Calu3 (cell line): ENCODE results near the gene SPEM3. TPM values are rescaled to one million over a fixed set of nuclear protein-coding genes. Genes with fewer than 3 reads are reported as not detected.

Experiments used
- BruUV-seq: library from RNA; stranded (reverse); fragments of 400-500 nt; replicated peaks from 2 replicates; lab custom pipeline; 2021; lab: Mats Ljungman, UMichigan
- CTCF ChIA-PET: fragments of 300-600 bp; sonication (Branson Sonifier 250); formaldehyde crosslinking; loops from one replicate; lab custom pipeline; 2022; ENCODE audit warnings: antibody characterized with exemption; lab: Charles Lee
- DNase-seq: peaks from one replicate; pipeline ENCODE4 v3.0.0; 2022
- H3K27ac Mint-ChIP-seq: one replicate; pipeline ENCODE4 v1.8.0; 2022; ENCODE audit warnings: mixed read lengths; ENCODE audit not compliant: unreplicated experiment
- H3K27me3 Mint-ChIP-seq: one replicate; pipeline ENCODE4 v1.8.0; 2022; ENCODE audit warnings: mixed read lengths; ENCODE audit not compliant: unreplicated experiment
- H3K36me3 Mint-ChIP-seq: one replicate; pipeline ENCODE4 v1.8.0; 2022; ENCODE audit warnings: mild to moderate bottlenecking, moderate library complexity, mixed read lengths; ENCODE audit not compliant: insufficient read depth, unreplicated experiment
- H3K4me1 Mint-ChIP-seq: one replicate; pipeline ENCODE4 v1.8.0; 2022; ENCODE audit warnings: mild to moderate bottlenecking, low read depth, mixed read lengths; ENCODE audit not compliant: unreplicated experiment
- H3K4me3 Mint-ChIP-seq: one replicate; pipeline ENCODE4 v1.8.0; 2022; ENCODE audit warnings: mild to moderate bottlenecking, low read depth, moderate library complexity, mixed read lengths; ENCODE audit not compliant: unreplicated experiment
- H3K9me3 Mint-ChIP-seq: one replicate; pipeline ENCODE4 v1.8.0; 2022; ENCODE audit warnings: low read depth, mixed read lengths; ENCODE audit not compliant: unreplicated experiment
- CTCF ChIP-seq: fragments of 200-600 bp; IDR thresholded peaks from one replicate; pipeline ENCODE4 v1.8.0; 2022; ENCODE audit warnings: antibody characterized with exemption; ENCODE audit not compliant: unreplicated experiment
- intact Hi-C: fragments of 100-400 bp; cut with micrococcal nuclease; formaldehyde crosslinking; loops from one replicate; pipeline ENCODE4 v1.10.0; 2022; ENCODE audit not compliant: unreplicated experiment
- total RNA-seq: library from RNA; stranded (reverse); gene quantifications from 2 replicates; pipeline ENCODE4 v1.2.3, GENCODE V29; 2022

The SPEM3 gene
- total RNA-seq, 1 experiment from 2014 or later: not detected

- BruUV-seq: no TSS peak
- peaks cover 2% of the 10 kb centered on the region for H3K27me3 Mint-ChIP-seq
- CTCF ChIA-PET: no interaction called here
- no peak overlapping the region for H3K27ac Mint-ChIP-seq
- H3K36me3 Mint-ChIP-seq: peaks cover 9% of the 10 kb centered on the region
- no peak for DNase-seq
- no peaks in the 10 kb centered on the region for H3K9me3 Mint-ChIP-seq
- intact Hi-C loops: no loop called here
- TF ChIP-seq CTCF: no peak
- H3K4me3 Mint-ChIP-seq: no peak overlapping the region
- H3K4me1 Mint-ChIP-seq: no peaks in the 10 kb centered on the region
These were observed 17.3 kb upstream of the SPEM3 start for GRCh38 chr17:7411427-7411750.

GRCh38 chr17:7413346-7413985, 15.2 kb upstream of the SPEM3 start:
- no peak overlapping the region for H3K27ac Mint-ChIP-seq
- no TSS peak for BruUV-seq
- H3K9me3 Mint-ChIP-seq: no peaks in the 10 kb centered on the region
- TF ChIP-seq CTCF: no peak
- intact Hi-C loops: no loop called here
- H3K27me3 Mint-ChIP-seq: peaks cover under 1% of the 10 kb centered on the region
- H3K4me1 Mint-ChIP-seq: no peaks in the 10 kb centered on the region
- H3K4me3 Mint-ChIP-seq: no peak overlapping the region
- no peak for DNase-seq
- CTCF ChIA-PET: no interaction called here
- peaks cover 9% of the 10 kb centered on the region for H3K36me3 Mint-ChIP-seq

- Mint-ChIP-seq H3K27me3 (peaks cover 14% of the 10 kb centered on the region), H3K27ac (no peak overlapping the region), H3K4me1 (no peaks in the 10 kb centered on the region), H3K36me3 (peaks cover 9% of the 10 kb centered on the region), H3K9me3 (no peaks in the 10 kb centered on the region), H3K4me3 (no peak overlapping the region)
- CTCF ChIA-PET: no interaction called here
- intact Hi-C loops: no loop called here
- no peak for DNase-seq
- TF ChIP-seq CTCF: no peak
- no TSS peak for BruUV-seq
These were observed 13.8 kb upstream of the SPEM3 start for GRCh38 chr17:7414837-7415236.

- H3K4me1 Mint-ChIP-seq: no peaks in the 10 kb centered on the region
- H3K36me3 Mint-ChIP-seq: peaks cover 9% of the 10 kb centered on the region
- H3K27me3 Mint-ChIP-seq: peaks cover 15% of the 10 kb centered on the region
- no peaks in the 10 kb centered on the region for H3K9me3 Mint-ChIP-seq
- H3K4me3 Mint-ChIP-seq: no peak overlapping the region
- no TSS peak for BruUV-seq
- intact Hi-C loops: no loop called here
- H3K27ac Mint-ChIP-seq: no peak overlapping the region
- no peak for DNase-seq
- CTCF ChIA-PET: no interaction called here
- no peak for TF ChIP-seq CTCF
These were observed 12.9 kb upstream of the SPEM3 start for GRCh38 chr17:7415784-7416183.
